A549 treated with AZD9567 at 1 μM for 4 hours (cell line): Measurements from ENCODE around the gene ROBO3. TPM values are rescaled to one million over a fixed set of nuclear protein-coding genes. Genes with fewer than 3 reads are reported as not detected.

Experiments used
- total RNA-seq: library from RNA; stranded (reverse); fragments of 200-300 nt; extraction: Qiagen RNA extraction; gene quantifications from 5 replicates; pipeline ENCODE4 v1.2.3, GENCODE V29; 2022; ENCODE audit not compliant: insufficient read depth

Gene ROBO3, protein sequence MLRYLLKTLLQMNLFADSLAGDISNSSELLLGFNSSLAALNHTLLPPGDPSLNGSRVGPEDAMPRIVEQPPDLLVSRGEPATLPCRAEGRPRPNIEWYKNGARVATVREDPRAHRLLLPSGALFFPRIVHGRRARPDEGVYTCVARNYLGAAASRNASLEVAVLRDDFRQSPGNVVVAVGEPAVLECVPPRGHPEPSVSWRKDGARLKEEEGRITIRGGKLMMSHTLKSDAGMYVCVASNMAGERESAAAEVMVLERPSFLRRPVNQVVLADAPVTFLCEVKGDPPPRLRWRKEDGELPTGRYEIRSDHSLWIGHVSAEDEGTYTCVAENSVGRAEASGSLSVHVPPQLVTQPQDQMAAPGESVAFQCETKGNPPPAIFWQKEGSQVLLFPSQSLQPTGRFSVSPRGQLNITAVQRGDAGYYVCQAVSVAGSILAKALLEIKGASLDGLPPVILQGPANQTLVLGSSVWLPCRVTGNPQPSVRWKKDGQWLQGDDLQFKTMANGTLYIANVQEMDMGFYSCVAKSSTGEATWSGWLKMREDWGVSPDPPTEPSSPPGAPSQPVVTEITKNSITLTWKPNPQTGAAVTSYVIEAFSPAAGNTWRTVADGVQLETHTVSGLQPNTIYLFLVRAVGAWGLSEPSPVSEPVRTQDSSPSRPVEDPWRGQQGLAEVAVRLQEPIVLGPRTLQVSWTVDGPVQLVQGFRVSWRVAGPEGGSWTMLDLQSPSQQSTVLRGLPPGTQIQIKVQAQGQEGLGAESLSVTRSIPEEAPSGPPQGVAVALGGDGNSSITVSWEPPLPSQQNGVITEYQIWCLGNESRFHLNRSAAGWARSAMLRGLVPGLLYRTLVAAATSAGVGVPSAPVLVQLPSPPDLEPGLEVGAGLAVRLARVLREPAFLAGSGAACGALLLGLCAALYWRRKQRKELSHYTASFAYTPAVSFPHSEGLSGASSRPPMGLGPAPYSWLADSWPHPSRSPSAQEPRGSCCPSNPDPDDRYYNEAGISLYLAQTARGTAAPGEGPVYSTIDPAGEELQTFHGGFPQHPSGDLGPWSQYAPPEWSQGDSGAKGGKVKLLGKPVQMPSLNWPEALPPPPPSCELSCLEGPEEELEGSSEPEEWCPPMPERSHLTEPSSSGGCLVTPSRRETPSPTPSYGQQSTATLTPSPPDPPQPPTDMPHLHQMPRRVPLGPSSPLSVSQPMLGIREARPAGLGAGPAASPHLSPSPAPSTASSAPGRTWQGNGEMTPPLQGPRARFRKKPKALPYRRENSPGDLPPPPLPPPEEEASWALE (N-terminal part only)
- total RNA-seq = 2.0 to 3.0 TPM (median 2.9 TPM) in 5 replicates

GRCh38 chr11:124865181-124865901 is at the start of gene ROBO3:
TSS of gene ROBO3 (plus strand) at chr11:124865432. CDS start at chr11:124865578, 146 bp downstream.

GRCh38 chr11:124897674-124898262 is 32.5 kb downstream of the ROBO3 start, which contains the start of gene ROBO4:
TSS of gene ROBO4 (minus strand) at chr11:124897865. CDS start at chr11:124897795, 70 bp downstream.

DNA sequence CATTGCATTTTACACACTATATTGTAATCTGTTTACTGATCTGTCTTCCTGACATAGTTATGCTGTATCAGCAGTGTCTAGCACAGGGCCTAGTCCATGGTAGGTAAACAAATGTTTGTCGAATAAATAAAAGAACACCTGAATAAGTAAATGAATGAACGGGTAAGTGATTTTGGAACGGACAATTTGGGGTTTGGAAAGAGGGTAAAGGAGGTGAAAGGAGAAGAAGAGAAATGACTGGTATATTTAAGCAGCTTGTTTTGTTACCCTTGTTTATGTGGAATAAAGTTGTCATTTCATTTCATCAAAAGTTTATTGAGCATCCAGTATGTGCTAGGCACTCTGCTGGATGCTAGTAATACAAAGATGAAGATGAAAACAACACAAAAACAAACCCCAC is 53.7 kb downstream of the ROBO3 start, which contains the start of gene HEPN1:
Gene HEPN1 (plus strand): TSS at position 301 of the 400 bp plus-strand sequence.

Other genes with a start within 250 kb of the ROBO3 start
- 11.5 to 17.9 TPM (median 16.5 TPM) in 5 replicates for gene TBRG1, start 242.6 kb upstream of the ROBO3 start, total RNA-seq
- 14.9 to 22.7 TPM (median 15.6 TPM) in 5 replicates for gene SIAE, start 191.7 kb upstream of the ROBO3 start, total RNA-seq
- 16.9 to 38.2 TPM (median 17.8 TPM) in 5 replicates for gene SPA17, start 191.5 kb upstream of the ROBO3 start, total RNA-seq
- gene NRGN, start 125.5 kb upstream of the ROBO3 start, total RNA-seq = 4.0 to 11.9 TPM (median 10.6 TPM) in 5 replicates
- gene VSIG2, start 113.2 kb upstream of the ROBO3 start, total RNA-seq = not detected in 5 replicates
- 7.0 to 13.5 TPM (median 11.6 TPM) in 5 replicates for gene ESAM, start 103.1 kb upstream of the ROBO3 start, total RNA-seq
- gene MSANTD2, start 65.0 kb upstream of the ROBO3 start, total RNA-seq = 5.6 to 6.5 TPM (median 6.2 TPM) in 5 replicates
- gene ROBO4, start 32.4 kb downstream of the ROBO3 start, total RNA-seq = not detected in 5 replicates
- not detected in 5 replicates for gene HEPN1, start 53.8 kb downstream of the ROBO3 start, total RNA-seq
- gene HEPACAM, start 70.6 kb downstream of the ROBO3 start, total RNA-seq = not detected in 5 replicates
- 0.49 to 0.66 TPM (median 0.55 TPM) in 5 replicates for gene CCDC15, start 88.8 kb downstream of the ROBO3 start, total RNA-seq
- gene SLC37A2, start 197.9 kb downstream of the ROBO3 start, total RNA-seq = 0.08 to 0.13 TPM (median 0.10 TPM) in 4 of 5 replicates, not detected in the other
- gene TMEM218, start 246.2 kb downstream of the ROBO3 start, total RNA-seq = 15.5 to 23.3 TPM (median 20.7 TPM) in 5 replicates